Spleen (tissue), 11 donors: Measurements from ENCODE around the gene CRYM. TPM values are rescaled to one million over a fixed set of nuclear protein-coding genes. Genes with fewer than 3 reads are reported as not detected.

Experiments used
- DNase-seq: peaks from one replicate; pipeline ENCODE4 v3.0.0-alpha.2; 2020
- H3K27ac ChIP-seq, 8 donors: fragments of 200-600 bp; sonication (generic) in 7 of 8; 1 replicate in 4 of 8; 2 replicates in 4 of 8; pipeline versions ENCODE4 v1.5.0 to v1.8.0; 2016 to 2021; ENCODE audit warnings: inconsistent platforms in 4 of 8, mild to moderate bottlenecking in 4 of 8, moderate library complexity in 1 of 8
- H3K27me3 ChIP-seq, 7 donors: fragments of 200-600 bp; sonication (generic) in 6 of 7; replicated peaks in 1 of 7; 1 replicate in 4 of 7; 2 replicates in 3 of 7; pipeline versions ENCODE4 v1.5.0 to v1.8.0; 2016 to 2021; ENCODE audit warnings: inconsistent platforms in 3 of 7, mild to moderate bottlenecking in 1 of 7
- H3K36me3 ChIP-seq, 6 donors: fragments of 200-600 bp; sonication (generic) in 5 of 6; 1 replicate in 4 of 6; 2 replicates in 2 of 6; pipeline versions ENCODE4 v1.5.0 to v1.8.0; 2016 to 2021; ENCODE audit warnings: inconsistent platforms in 2 of 6
- H3K4me1 ChIP-seq, 6 donors: fragments of 200-600 bp; sonication (generic) in 5 of 6; 1 replicate in 3 of 6; 2 replicates in 3 of 6; pipeline versions ENCODE4 v1.5.0 to v1.8.0; 2016 to 2021; ENCODE audit warnings: inconsistent platforms in 3 of 6
- H3K4me3 ChIP-seq, 8 donors: fragments of 200-600 bp; sonication (generic) in 7 of 8; 1 replicate in 4 of 8; 2 replicates in 4 of 8; pipeline versions ENCODE4 v1.5.0 to v1.8.0; 2016 to 2021; ENCODE audit warnings: inconsistent platforms in 4 of 8, mild to moderate bottlenecking in 4 of 8, moderate library complexity in 2 of 8
- H3K9me3 ChIP-seq, 8 donors: fragments of 200-600 bp; sonication (generic) in 7 of 8; 1 replicate in 4 of 8; 2 replicates in 4 of 8; pipeline versions ENCODE4 v1.5.0 to v1.8.0; 2016 to 2021; ENCODE audit warnings: inconsistent platforms in 4 of 8
- POLR2A ChIP-seq, 3 donors: fragments of 450-650 bp; IDR thresholded peaks; one replicate each; pipeline ENCODE4 v1.5.1; 2017; ENCODE audit warnings: antibody characterized with exemption in 3 of 3, mild to moderate bottlenecking in 1 of 3
- POLR2AphosphoS5 ChIP-seq, 3 donors: sonication (generic); formaldehyde crosslinking; IDR thresholded peaks; one replicate each; pipeline ENCODE4 v1.5.1; 2017; ENCODE audit warnings: antibody characterized with exemption in 3 of 3
- WGBS, 5 donors: extraction: QIAGEN DNeasy Blood & Tissue Kit in 3 of 5; methylation state at CpG; one replicate each; pipeline versions ENCODE4 v1.1.5 to v1.1.7; 2013 to 2018; 5-methylcytosine and 5-hydroxymethylcytosine counted together
- intact Hi-C: fragments of 100-400 bp; cut with DNase I; formaldehyde crosslinking; loops from one replicate; pipeline ENCODE4 v1.15.0; 2023; ENCODE audit warnings: low total_unique reads
- polyA plus RNA-seq, 3 donors: library from polyadenylated mRNA; stranded (reverse); fragments of 200-250 nt; gene quantifications; one replicate each; pipeline ENCODE4 v1.2.1, GENCODE V29; 2013
- total RNA-seq, 7 donors: library from RNA; depleted of rRNA in 3 of 7; stranded (reverse); fragments of >200 nt in 3 of 7; fragmentation: NEBNext Ultra II Directional in 4 of 7; extraction: Animal tissue kit (Norgen Biotek cat#: 25700) in 4 of 7; gene quantifications; one replicate each; pipeline versions ENCODE4 v1.1.0 to v1.2.1, GENCODE V29; 2016 to 2021
- TF ChIP-seq, protein P1 (sequence below), 11 experiments: fragments of 200-600 bp in 7 of 11; fragments of 450-650 bp in 4 of 11; sonication (generic) in 4 of 11; IDR thresholded peaks in 8 of 11; conservative IDR thresholded peaks in 3 of 11; 1 replicate in 7 of 11; 2 replicates in 4 of 11; pipeline versions ENCODE4 v1.4.0 to v1.8.0; 2016 to 2021; ENCODE audit warnings: antibody characterized with exemption in 11 of 11, inconsistent platforms in 4 of 11, mild to moderate bottlenecking in 1 of 11
- donor health status: healthy with polysubstance abuse.
- donor health status: DM: no; HTN: no; CAD: no; lungs with moderate emphysema.
- donor health status: DM: no; HTN: no; CAD: no.
- donor health status: Bipolar disorder and iron deficiency.
- donor health status: healthy.
- donor health status: DM: no; HTN: no; CAD: no.
- donor health status: DM: yes; HTN: yes; CAD: no.

Gene CRYM
- total and polyA plus RNA-seq, 10 donors: 0.22 to 1.5 (median 0.50) TPM; not detected in 3

- H3K4me1 ChIP-seq: peaks cover 0 to 16% (median 10%) of the 10 kb centered on the region in 6 donors
- no peak for TF ChIP-seq POLR2A (IDR thresholded peaks at IDR 0.05)
- 81 to 91% (median 84%) methylated on average over 4 of the region's 4 CpGs for WGBS, 5 donors
- DNase-seq: no peak
- no peak overlapping the region for H3K27ac ChIP-seq
- no peaks in the 10 kb centered on the region for H3K36me3 ChIP-seq
- no peaks in the 10 kb centered on the region for H3K9me3 ChIP-seq
- intact Hi-C loops: no loop called here
- no peak overlapping the region for H3K4me3 ChIP-seq
- peaks cover 0 to 9% (median 0%) of the 10 kb centered on the region in 7 donors for H3K27me3 ChIP-seq
Measured at GRCh38 chr16:21264571-21265036, 13.5 kb downstream of the CRYM start.

DNA sequence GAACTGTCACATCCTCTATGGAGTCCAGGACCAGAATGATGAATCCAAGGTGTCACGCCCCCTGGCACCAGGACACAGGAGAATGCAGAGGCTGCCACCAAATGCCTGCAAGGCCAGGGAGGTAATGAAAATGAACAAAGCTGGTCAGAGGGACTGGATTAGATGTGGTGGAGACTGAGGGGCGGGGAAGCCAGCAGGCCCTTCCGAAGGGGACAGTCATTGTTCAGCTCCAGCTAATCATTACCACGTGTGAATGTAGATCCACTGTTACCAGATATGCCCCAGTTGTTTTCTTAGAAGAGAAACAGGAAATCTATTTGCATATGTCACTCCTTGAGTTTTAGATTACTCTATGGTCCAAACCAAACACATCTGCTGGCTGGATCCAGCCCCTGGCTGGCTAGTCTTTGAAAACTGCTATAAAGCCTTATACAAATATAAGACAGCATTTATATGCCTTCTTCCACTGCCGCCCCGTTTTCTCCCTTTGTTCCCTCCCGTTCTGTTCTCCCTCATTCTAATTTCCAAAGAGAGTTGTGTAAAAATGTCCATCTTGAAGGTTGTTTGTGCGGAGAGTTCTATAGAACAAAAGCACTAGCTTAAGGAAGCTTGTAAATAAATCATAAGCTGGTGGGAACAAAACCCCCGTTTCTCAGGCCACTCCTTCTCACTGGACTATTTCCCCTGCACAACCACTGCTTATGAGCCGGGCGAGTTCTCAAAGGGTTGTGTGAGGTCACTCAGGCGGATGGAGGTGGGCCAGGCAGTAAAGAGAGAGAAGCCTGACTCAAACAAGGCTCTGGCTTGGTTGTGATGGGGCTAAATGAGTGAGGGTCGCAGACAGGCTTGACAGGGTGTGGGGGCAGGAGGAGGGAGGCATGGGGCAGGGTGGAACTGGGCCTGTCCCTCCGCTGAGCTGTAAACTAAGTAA, 14.2 kb downstream of the CRYM start:
- H3K36me3 ChIP-seq: no peaks in the 10 kb centered on the region
- peaks cover 0 to 9% (median 0%) of the 10 kb centered on the region in 7 donors for H3K27me3 ChIP-seq
- H3K9me3 ChIP-seq: no peaks in the 10 kb centered on the region
- WGBS, 5 donors: 64 to 70% (median 66%) methylated on average over 14 of the region's 14 CpGs
- no peak for TF ChIP-seq POLR2A (IDR thresholded peaks at IDR 0.05)
- no peak for TF ChIP-seq POLR2AphosphoS5 (IDR thresholded peaks at IDR 0.05)
- peaks cover 0 to 16% (median 10%) of the 10 kb centered on the region in 6 donors for H3K4me1 ChIP-seq
- H3K4me3 ChIP-seq: no peak overlapping the region
- intact Hi-C loops: no loop called here
- H3K27ac ChIP-seq: no peak overlapping the region
- no peak for DNase-seq

DNA sequence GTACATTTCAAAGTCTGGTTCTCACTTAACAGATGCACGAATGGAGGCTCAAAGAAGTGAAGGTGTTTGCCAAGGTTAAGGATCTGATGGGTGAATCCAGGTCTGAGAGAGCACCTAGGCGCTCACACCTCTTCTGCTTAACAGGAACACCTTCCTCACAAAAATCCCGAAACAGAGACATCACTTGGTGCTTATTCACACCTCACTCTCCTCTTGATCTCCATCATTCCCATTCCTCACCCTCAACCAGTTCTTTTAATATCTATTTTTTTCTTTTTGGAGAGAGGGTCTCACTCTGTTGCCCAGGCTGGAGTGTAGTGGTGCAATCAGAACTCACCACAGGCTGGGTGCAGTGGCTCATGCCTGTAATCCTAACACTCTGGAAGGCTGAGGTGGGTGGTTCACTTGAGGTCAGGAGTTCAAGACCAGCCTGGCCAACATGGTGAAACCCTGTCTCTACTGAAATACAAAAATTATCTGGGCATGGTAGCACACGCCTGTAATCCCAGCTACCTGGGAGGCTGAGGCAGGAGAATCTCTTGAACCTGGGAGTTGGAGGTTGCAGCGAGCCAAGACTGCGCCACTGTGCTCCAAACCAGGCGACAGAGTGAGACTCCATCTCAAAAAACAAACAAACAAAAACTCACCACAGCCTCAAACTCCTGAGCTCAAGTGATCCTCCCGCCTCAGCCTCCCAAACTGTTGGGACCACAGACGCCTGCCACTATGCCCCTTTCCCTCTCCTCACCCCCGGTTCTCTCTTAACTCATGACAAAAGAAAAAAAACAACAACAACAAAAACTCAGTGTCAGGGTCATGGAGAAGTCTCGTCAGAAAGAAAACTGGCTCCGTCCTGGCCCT, 15.1 kb downstream of the CRYM start:
- no peak for TF ChIP-seq POLR2AphosphoS5 (IDR thresholded peaks at IDR 0.05)
- TF ChIP-seq, protein P1, sequence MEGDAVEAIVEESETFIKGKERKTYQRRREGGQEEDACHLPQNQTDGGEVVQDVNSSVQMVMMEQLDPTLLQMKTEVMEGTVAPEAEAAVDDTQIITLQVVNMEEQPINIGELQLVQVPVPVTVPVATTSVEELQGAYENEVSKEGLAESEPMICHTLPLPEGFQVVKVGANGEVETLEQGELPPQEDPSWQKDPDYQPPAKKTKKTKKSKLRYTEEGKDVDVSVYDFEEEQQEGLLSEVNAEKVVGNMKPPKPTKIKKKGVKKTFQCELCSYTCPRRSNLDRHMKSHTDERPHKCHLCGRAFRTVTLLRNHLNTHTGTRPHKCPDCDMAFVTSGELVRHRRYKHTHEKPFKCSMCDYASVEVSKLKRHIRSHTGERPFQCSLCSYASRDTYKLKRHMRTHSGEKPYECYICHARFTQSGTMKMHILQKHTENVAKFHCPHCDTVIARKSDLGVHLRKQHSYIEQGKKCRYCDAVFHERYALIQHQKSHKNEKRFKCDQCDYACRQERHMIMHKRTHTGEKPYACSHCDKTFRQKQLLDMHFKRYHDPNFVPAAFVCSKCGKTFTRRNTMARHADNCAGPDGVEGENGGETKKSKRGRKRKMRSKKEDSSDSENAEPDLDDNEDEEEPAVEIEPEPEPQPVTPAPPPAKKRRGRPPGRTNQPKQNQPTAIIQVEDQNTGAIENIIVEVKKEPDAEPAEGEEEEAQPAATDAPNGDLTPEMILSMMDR (IDR thresholded peaks at IDR 0.05 in 8 of 11, conservative IDR thresholded peaks at IDR 0.05 in 3 of 11): no peak
- TF ChIP-seq POLR2A (IDR thresholded peaks at IDR 0.05): no peak
- Histone ChIP-seq H3K4me1 (peaks cover 0 to 16% (median 10%) of the 10 kb centered on the region in 6 donors), H3K27me3 (peaks cover 0 to 9% (median 0%) of the 10 kb centered on the region in 7 donors), H3K36me3 (no peaks in the 10 kb centered on the region), H3K9me3 (no peaks in the 10 kb centered on the region), H3K4me3 (no peak overlapping the region), H3K27ac (no peak overlapping the region)
- intact Hi-C loops: no loop called here
- WGBS, 5 donors: 84 to 87% (median 84%) methylated on average over 12 of the region's 12 CpGs
- DNase-seq: no peak

- H3K4me1 ChIP-seq: peaks cover 0 to 16% (median 10%) of the 10 kb centered on the region in 6 donors
- WGBS, 5 donors: 79 to 90% (median 83%) methylated on average over 9 of the region's 9 CpGs
- no peaks in the 10 kb centered on the region for H3K9me3 ChIP-seq
- H3K27me3 ChIP-seq: peaks cover 0 to 13% (median 0%) of the 10 kb centered on the region in 7 donors
- no peaks in the 10 kb centered on the region for H3K36me3 ChIP-seq
- no peak for DNase-seq
- intact Hi-C loops: no loop called here
- no peak overlapping the region for H3K27ac ChIP-seq
- TF ChIP-seq, protein P1 (IDR thresholded peaks at IDR 0.05 in 8 of 11, conservative IDR thresholded peaks at IDR 0.05 in 3 of 11): no peak
- TF ChIP-seq POLR2AphosphoS5 (IDR thresholded peaks at IDR 0.05) (no peak), POLR2A (IDR thresholded peaks at IDR 0.05) (no peak)
- H3K4me3 ChIP-seq: no peak overlapping the region
Measured at GRCh38 chr16:21260870-21261791, 17.0 kb downstream of the CRYM start.
